ENCODE results near the gene BMP8B. TPM values are rescaled to one million over a fixed set of nuclear protein-coding genes. Genes with fewer than 3 reads are reported as not detected.
A peak's percentile ranks its signal among the peaks of the same experiment; 100 is the strongest.

The BMP8B gene
- total and polyA plus RNA-seq, 2 donors (not counting 1 experiment from before 2014, with no cell fraction given): 1.5 to 2.3 TPM

DNA sequence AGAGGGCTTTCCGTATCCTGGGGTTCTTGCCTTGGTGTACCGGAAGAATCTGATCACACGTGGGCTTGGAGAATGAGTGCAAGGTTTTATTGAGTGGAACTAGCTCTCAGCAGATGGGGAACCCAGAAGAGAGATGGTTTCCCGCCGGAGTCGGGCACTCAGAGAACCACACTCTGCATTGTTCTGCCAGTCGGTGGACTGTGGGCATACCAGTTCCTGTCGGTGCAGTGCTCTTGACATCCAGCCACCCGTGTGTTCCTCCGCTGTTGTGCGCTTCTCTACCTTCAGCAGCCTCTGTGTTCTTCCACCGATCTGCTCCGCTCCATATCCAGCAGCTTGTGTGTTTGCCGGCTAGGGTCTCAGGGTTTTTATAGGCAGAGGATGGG lies 60.7 kb downstream of the BMP8B start:
- Histone ChIP-seq H3K79me2 (ENCODE audit: control insufficient read depth, insufficient read depth, low read length) (no peaks in the 10 kb centered on the region), H3K4me3 (ENCODE audit: control extremely low read depth in 1 of 5, extremely low read depth in 1 of 5, insufficient read depth in 1 of 5, low read depth in 2 of 5, low read length in 4 of 5) (peak overlapping the region in 2 of 5 experiments; percentile 1 to 8), H3K9ac (ENCODE audit: low read length) (peak overlapping the region; percentile 11), H2AFZ (ENCODE audit: insufficient read depth, low read depth, low read length, poor library complexity, severe bottlenecking) (peak overlapping the region; percentile 32), H3K27ac (ENCODE audit: low read length in 2 of 2) (no peak overlapping the region), H3K36me3 (replicated peaks in 1 of 2; ENCODE audit: control extremely low read depth in 1 of 2, control insufficient read depth in 1 of 2, extremely low read depth in 1 of 2, insufficient read depth in 2 of 2, low read length in 1 of 2) (no peaks in the 10 kb centered on the region), H3K4me2 (replicated peaks; ENCODE audit: low read depth, low read length, poor library complexity, severe bottlenecking) (no peak overlapping the region), H3K4me1 (ENCODE audit: control insufficient read depth in 2 of 2, insufficient read depth in 2 of 2, low read length in 2 of 2) (peaks cover 0 to 5% of the 10 kb centered on the region in 2 donors), H4K20me1 (ENCODE audit: control insufficient read depth, insufficient read depth, low read length, poor library complexity, severe bottlenecking) (no peaks in the 10 kb centered on the region), H3K27me3 (replicated peaks in 1 of 4; ENCODE audit: control extremely low read depth in 1 of 4, control insufficient read depth in 3 of 4, insufficient read depth in 4 of 4, low read length in 3 of 4) (peaks cover 0 to 37% (median 11%) of the 10 kb centered on the region in 4 experiments), H3K9me3 (ENCODE audit: control extremely low read depth in 1 of 3, control insufficient read depth in 2 of 3, insufficient read depth in 1 of 3, low read length in 2 of 3) (no peaks in the 10 kb centered on the region)
- Mint-ChIP-seq H3K27ac (peak overlapping the region; percentile 53), H3K4me1 (peaks cover 11% of the 10 kb centered on the region), H3K9me3 (ENCODE audit: insufficient read depth) (no peaks in the 10 kb centered on the region), H3K4me3 (peak overlapping the region; percentile 79), H3K27me3 (peaks cover 49% of the 10 kb centered on the region)
- TF ChIP-seq EZH2 (IDR thresholded peaks at IDR 0.05; ENCODE audit: borderline replicate concordance, insufficient read depth, low read depth, low read length, poor library complexity, severe bottlenecking): no peak
- TF ChIP-seq, protein P1, sequence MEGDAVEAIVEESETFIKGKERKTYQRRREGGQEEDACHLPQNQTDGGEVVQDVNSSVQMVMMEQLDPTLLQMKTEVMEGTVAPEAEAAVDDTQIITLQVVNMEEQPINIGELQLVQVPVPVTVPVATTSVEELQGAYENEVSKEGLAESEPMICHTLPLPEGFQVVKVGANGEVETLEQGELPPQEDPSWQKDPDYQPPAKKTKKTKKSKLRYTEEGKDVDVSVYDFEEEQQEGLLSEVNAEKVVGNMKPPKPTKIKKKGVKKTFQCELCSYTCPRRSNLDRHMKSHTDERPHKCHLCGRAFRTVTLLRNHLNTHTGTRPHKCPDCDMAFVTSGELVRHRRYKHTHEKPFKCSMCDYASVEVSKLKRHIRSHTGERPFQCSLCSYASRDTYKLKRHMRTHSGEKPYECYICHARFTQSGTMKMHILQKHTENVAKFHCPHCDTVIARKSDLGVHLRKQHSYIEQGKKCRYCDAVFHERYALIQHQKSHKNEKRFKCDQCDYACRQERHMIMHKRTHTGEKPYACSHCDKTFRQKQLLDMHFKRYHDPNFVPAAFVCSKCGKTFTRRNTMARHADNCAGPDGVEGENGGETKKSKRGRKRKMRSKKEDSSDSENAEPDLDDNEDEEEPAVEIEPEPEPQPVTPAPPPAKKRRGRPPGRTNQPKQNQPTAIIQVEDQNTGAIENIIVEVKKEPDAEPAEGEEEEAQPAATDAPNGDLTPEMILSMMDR (IDR thresholded peaks at IDR 0.05): no peak
- DNase-seq: no peak
- ATAC-seq (ENCODE audit: low read depth): peak; percentile 31
- intact Hi-C loops (cut with micrococcal nuclease): loop anchor here (10.0 kb wide), 1 partner anchor 67 kb away; no protein-coding TSS in a partner anchor
- ChIA-PET POLR2A (no interaction called here), CTCF (no interaction called here)
- WGBS (ENCODE audit: insufficient coverage): 64% methylated on average over 13 of the region's 14 CpGs

DNA sequence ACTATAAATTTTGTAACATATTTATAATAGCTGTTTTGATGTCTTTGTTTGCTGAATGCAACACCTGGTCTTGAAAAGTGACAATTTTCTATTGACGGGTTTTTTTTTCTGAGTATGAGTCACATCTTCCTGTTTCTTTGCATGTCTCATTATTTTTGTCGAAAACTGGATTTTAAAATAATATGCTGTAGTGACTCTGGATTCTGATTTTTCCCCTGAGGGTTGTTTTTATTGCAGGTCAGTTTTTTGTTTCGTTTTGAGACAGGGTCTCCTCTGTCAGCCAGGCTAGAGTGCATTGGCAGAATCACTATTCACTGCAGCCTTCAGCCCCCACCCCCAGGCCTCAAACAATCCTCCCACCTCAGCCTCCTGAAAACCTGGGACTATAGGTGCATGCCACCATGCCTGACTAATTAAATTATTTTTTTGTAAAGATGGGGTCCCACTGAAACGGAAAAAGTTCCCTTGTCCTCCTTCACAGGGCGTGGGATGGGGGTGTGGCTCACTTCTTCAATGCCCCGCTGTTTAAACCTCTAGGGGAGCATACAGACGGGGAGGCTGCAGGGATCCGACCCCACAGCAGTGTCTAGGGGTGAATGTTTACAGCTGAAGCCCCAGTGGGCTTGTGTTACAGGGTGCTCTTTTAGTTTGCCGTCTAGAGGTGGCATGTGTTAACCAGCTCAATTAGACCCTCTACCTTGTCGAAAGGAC lies 61.3 kb downstream of the BMP8B start:
- intact Hi-C loops (cut with micrococcal nuclease): loop anchor here (10.0 kb wide), 1 partner anchor 67 kb away; no protein-coding TSS in a partner anchor
- TF ChIP-seq EZH2 (IDR thresholded peaks at IDR 0.05; ENCODE audit: borderline replicate concordance, insufficient read depth, low read depth, low read length, poor library complexity, severe bottlenecking): no peak
- TF ChIP-seq, protein P1 (IDR thresholded peaks at IDR 0.05): no peak

More for the DNA sequence above, 61.3 kb downstream of the BMP8B start:
- Histone ChIP-seq H3K36me3 (replicated peaks in 1 of 2; ENCODE audit: control extremely low read depth in 1 of 2, control insufficient read depth in 1 of 2, extremely low read depth in 1 of 2, insufficient read depth in 2 of 2, low read length in 1 of 2) (no peaks in the 10 kb centered on the region), H2AFZ (ENCODE audit: insufficient read depth, low read depth, low read length, poor library complexity, severe bottlenecking) (peak overlapping the region; percentile 32), H3K9ac (ENCODE audit: low read length) (no peak overlapping the region), H3K9me3 (ENCODE audit: control extremely low read depth in 1 of 3, control insufficient read depth in 2 of 3, insufficient read depth in 1 of 3, low read length in 2 of 3) (no peaks in the 10 kb centered on the region), H3K4me2 (replicated peaks; ENCODE audit: low read depth, low read length, poor library complexity, severe bottlenecking) (no peak overlapping the region), H3K4me1 (ENCODE audit: control insufficient read depth in 2 of 2, insufficient read depth in 2 of 2, low read length in 2 of 2) (peaks cover 0 to 5% of the 10 kb centered on the region in 2 donors), H4K20me1 (ENCODE audit: control insufficient read depth, insufficient read depth, low read length, poor library complexity, severe bottlenecking) (no peaks in the 10 kb centered on the region), H3K27me3 (replicated peaks in 1 of 4; ENCODE audit: control extremely low read depth in 1 of 4, control insufficient read depth in 3 of 4, insufficient read depth in 4 of 4, low read length in 3 of 4) (peaks cover 0 to 31% (median 9%) of the 10 kb centered on the region in 4 experiments), H3K27ac (ENCODE audit: low read length in 2 of 2) (no peak overlapping the region), H3K79me2 (ENCODE audit: control insufficient read depth, insufficient read depth, low read length) (no peaks in the 10 kb centered on the region), H3K4me3 (ENCODE audit: control extremely low read depth in 1 of 5, extremely low read depth in 1 of 5, insufficient read depth in 1 of 5, low read depth in 2 of 5, low read length in 4 of 5) (peak overlapping the region in 1 of 5 experiments; percentile 8)
- Mint-ChIP-seq H3K27ac (peak overlapping the region; percentile 6), H3K9me3 (ENCODE audit: insufficient read depth) (no peaks in the 10 kb centered on the region), H3K4me3 (peak overlapping the region; percentile 79), H3K4me1 (peaks cover 11% of the 10 kb centered on the region), H3K27me3 (peaks cover 49% of the 10 kb centered on the region)
- DNase-seq (no peak), ATAC-seq (ENCODE audit: low read depth) (peak; percentile 10)
- 40% methylated on average over 5 of the region's 10 CpGs for WGBS (ENCODE audit: insufficient coverage)
- POLR2A ChIA-PET: no interaction called here
- CTCF ChIA-PET: no interaction called here

Measured in B cell (primary cell).